Stimulated activated CD4-positive, alpha-beta T cell treated with anti-CD3 and anti-CD28 coated beads, Interleukin-15, amount 100 ng/mL, for 24 hours (primary cell): Measurements from ENCODE around the gene LILRB2.
"Not testable (repeated sequence)": the region's sequence is repeated elsewhere in the genome, so short reads cannot be mapped to it uniquely, and the experiment has no call there.

Experiments used
- DNase-seq: peaks from one replicate; pipeline ENCODE4 v3.0.0-alpha.2; 2020

The LILRB2 gene

GRCh38 chr19:54281007-54281728 lies at the start of gene LILRB2:
TSS of gene LILRB2 (minus strand) at chr19:54281110. CDS start at chr19:54280496, 614 bp downstream.
- no peak for DNase-seq

- DNase-seq: no peak
Measured at GRCh38 chr19:54329476-54330165, 48.7 kb upstream of the LILRB2 start.

- not testable (repeated sequence) for DNase-seq
Measured at GRCh38 chr19:54328781-54329180, 47.9 kb upstream of the LILRB2 start.

- no peak for DNase-seq
Measured at GRCh38 chr19:54325631-54326030, 44.7 kb upstream of the LILRB2 start.

- peak; percentile 59 for DNase-seq
Measured at GRCh38 chr19:54325194-54325621, 44.3 kb upstream of the LILRB2 start.

- no peak for DNase-seq
Measured at GRCh38 chr19:54324071-54324470, 43.2 kb upstream of the LILRB2 start.

GRCh38 chr19:54322934-54323333 lies 42.0 kb upstream of the LILRB2 start:
- not testable (repeated sequence) for DNase-seq

GRCh38 chr19:54322295-54322694 lies 41.4 kb upstream of the LILRB2 start:
- DNase-seq: not testable (repeated sequence)

GRCh38 chr19:54319892-54320670 lies 39.2 kb upstream of the LILRB2 start:
- DNase-seq: no peak

GRCh38 chr19:54319049-54319448 lies 38.1 kb upstream of the LILRB2 start:
- no peak for DNase-seq

GRCh38 chr19:54317965-54318240 lies 37.0 kb upstream of the LILRB2 start:
- no peak for DNase-seq

- no peak for DNase-seq
Measured at GRCh38 chr19:54317108-54317964, 36.4 kb upstream of the LILRB2 start.

GRCh38 chr19:54316746-54317107 lies 35.8 kb upstream of the LILRB2 start:
- DNase-seq: no peak

GRCh38 chr19:54315956-54316355 lies 35.0 kb upstream of the LILRB2 start:
- DNase-seq: no peak

- no peak for DNase-seq
Measured at GRCh38 chr19:54312436-54313377, 31.8 kb upstream of the LILRB2 start, which contains the start of gene LILRA5. TSS of gene LILRA5 (minus strand) at chr19:54313166. CDS start at chr19:54313019, 147 bp downstream.

- no peak for DNase-seq
Measured at GRCh38 chr19:54312011-54312410, 31.1 kb upstream of the LILRB2 start.

GRCh38 chr19:54311486-54311885 lies 30.6 kb upstream of the LILRB2 start:
- DNase-seq: no peak

GRCh38 chr19:54310543-54310942 lies 29.6 kb upstream of the LILRB2 start:
- no peak for DNase-seq

GRCh38 chr19:54309811-54310210 lies 28.9 kb upstream of the LILRB2 start:
- no peak for DNase-seq

- DNase-seq: no peak
Measured at GRCh38 chr19:54307389-54308020, 26.6 kb upstream of the LILRB2 start.

- DNase-seq: no peak
Measured at GRCh38 chr19:54305141-54305540, 24.2 kb upstream of the LILRB2 start.
